Natural killer cell treated with Interleukin-12 subunit alpha and Interleukin-12 subunit beta and Interleukin-15 and Interleukin-18, amount 100 ng/mL, for 72 hours (primary cell): ENCODE results near the gene NFIA. TPM values are rescaled to one million over a fixed set of nuclear protein-coding genes. Genes with fewer than 3 reads are reported as not detected.

Source experiments
- ATAC-seq, 2 donors: fragments of 150-1000 bp; cut with Tn5 transposase in 1 of 2; sonication (Bioruptor Pico), chemical (Tn5 transposase) in 1 of 2; 2 replicates each; pipeline ENCODE4 v1.10.0; 2021
- DNase-seq: peaks from one replicate; pipeline ENCODE4 v3.0.0; 2022; ENCODE audit warnings: low spot score
- H3K27ac Mint-ChIP-seq, 2 donors: 1 replicate in 1 of 2; 2 replicates in 1 of 2; pipeline ENCODE4 v1.8.0; 2022; ENCODE audit warnings: mixed read lengths in 2 of 2, mild to moderate bottlenecking in 1 of 2, moderate library complexity in 1 of 2
- H3K27me3 Mint-ChIP-seq, 2 donors: 1 replicate in 1 of 2; 2 replicates in 1 of 2; pipeline ENCODE4 v1.8.0; 2022; ENCODE audit warnings: mixed read lengths in 2 of 2
- H3K36me3 Mint-ChIP-seq: one replicate; pipeline ENCODE4 v1.8.0; 2022; ENCODE audit warnings: mixed read lengths
- H3K4me1 Mint-ChIP-seq, 2 donors: 1 replicate in 1 of 2; 2 replicates in 1 of 2; pipeline ENCODE4 v1.8.0; 2022; ENCODE audit warnings: low read depth in 2 of 2, mixed read lengths in 2 of 2, mild to moderate bottlenecking in 1 of 2
- H3K4me3 Mint-ChIP-seq: one replicate; pipeline ENCODE4 v1.8.0; 2022; ENCODE audit warnings: mixed read lengths
- H3K9me3 Mint-ChIP-seq: 2 replicates; pipeline ENCODE4 v1.8.0; 2022; ENCODE audit warnings: mixed read lengths
- total RNA-seq, 2 donors: library from RNA; stranded (reverse); gene quantifications; one replicate each; pipeline ENCODE4 v1.2.3, GENCODE V29; 2022

The NFIA gene
- total RNA-seq, 2 donors from 2014 or later, result 0.14 to 7.3 TPM

DNA sequence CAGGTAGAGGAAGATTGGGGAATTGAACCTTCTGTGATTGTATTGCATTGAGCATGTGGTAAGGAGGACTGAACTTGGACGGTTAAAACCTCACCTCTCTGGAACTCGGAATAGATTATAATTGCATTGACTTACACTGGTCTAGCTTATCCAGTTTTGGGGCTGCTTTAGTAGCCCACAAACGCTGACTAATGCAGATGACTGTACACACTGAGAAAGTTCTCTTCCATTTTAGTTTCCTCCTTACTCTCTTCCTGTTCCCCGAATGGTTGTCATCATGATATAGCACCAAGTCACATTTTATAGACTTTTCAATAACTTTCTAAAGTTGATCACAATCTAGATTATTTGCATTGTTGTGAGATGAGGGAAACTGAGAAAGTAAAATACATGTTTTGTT is 78.2 kb downstream of the NFIA start:
- DNase-seq, result no peak
- H3K4me3 Mint-ChIP-seq, result peak overlapping the region; percentile 11
- no peaks in the 10 kb centered on the region for H3K9me3 Mint-ChIP-seq
- ATAC-seq, result peak in 1 of 2 donors; percentile 77
- H3K27ac Mint-ChIP-seq, result no peak overlapping the region
- H3K4me1 Mint-ChIP-seq, result peaks cover 16 to 33% of the 10 kb centered on the region in 2 donors
- H3K27me3 Mint-ChIP-seq, result peaks cover 21 to 23% of the 10 kb centered on the region in 2 donors
- no peaks in the 10 kb centered on the region for H3K36me3 Mint-ChIP-seq

GRCh38 chr1:61162520-61163258 is 80.3 kb downstream of the NFIA start:
- Mint-ChIP-seq H3K4me1 (peaks cover 11 to 21% of the 10 kb centered on the region in 2 donors), H3K4me3 (no peak overlapping the region), H3K27me3 (peaks cover 23% of the 10 kb centered on the region in 2 donors), H3K36me3 (no peaks in the 10 kb centered on the region), H3K9me3 (no peaks in the 10 kb centered on the region), H3K27ac (no peak overlapping the region)
- DNase-seq, result no peak
- ATAC-seq, result no peak

GRCh38 chr1:61163355-61163754 is 81.0 kb downstream of the NFIA start:
- Mint-ChIP-seq H3K27me3 (peaks cover 22 to 24% of the 10 kb centered on the region in 2 donors), H3K4me3 (no peak overlapping the region), H3K9me3 (no peaks in the 10 kb centered on the region), H3K36me3 (no peaks in the 10 kb centered on the region), H3K27ac (no peak overlapping the region), H3K4me1 (peaks cover 9 to 16% of the 10 kb centered on the region in 2 donors)
- DNase-seq (no peak), ATAC-seq (no peak)

DNA sequence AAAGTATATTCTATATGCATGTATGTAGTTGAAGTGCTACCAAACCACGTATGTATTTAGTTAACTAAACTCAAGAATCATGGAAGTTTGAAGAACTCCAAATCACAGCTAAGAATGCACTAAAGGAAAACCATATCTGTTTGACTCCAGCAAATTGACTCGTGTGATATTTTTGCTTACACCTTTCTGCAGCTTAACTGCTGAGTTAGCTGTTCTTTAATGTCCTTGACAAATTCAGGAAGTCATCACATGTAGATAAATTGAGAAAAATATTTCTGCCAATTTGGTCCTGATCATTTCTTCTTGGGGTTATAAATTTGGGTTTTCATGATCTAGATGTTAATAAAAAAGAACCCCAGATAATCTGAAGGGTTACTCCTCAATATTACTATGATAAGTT is 83.0 kb downstream of the NFIA start:
- Mint-ChIP-seq H3K4me3 (no peak overlapping the region), H3K27me3 (peaks cover 20 to 22% of the 10 kb centered on the region in 2 donors), H3K9me3 (no peaks in the 10 kb centered on the region), H3K27ac (no peak overlapping the region), H3K36me3 (no peaks in the 10 kb centered on the region), H3K4me1 (peaks cover 3 to 5% of the 10 kb centered on the region in 2 donors)
- no peak for ATAC-seq
- DNase-seq, result no peak

- no peak for DNase-seq
- Mint-ChIP-seq H3K27ac (no peak overlapping the region), H3K36me3 (no peaks in the 10 kb centered on the region), H3K4me1 (no peaks in the 10 kb centered on the region), H3K27me3 (peaks cover 18 to 23% of the 10 kb centered on the region in 2 donors), H3K9me3 (no peaks in the 10 kb centered on the region), H3K4me3 (no peak overlapping the region)
- no peak for ATAC-seq
These were observed 84.9 kb downstream of the NFIA start for GRCh38 chr1:61167309-61167708.

DNA sequence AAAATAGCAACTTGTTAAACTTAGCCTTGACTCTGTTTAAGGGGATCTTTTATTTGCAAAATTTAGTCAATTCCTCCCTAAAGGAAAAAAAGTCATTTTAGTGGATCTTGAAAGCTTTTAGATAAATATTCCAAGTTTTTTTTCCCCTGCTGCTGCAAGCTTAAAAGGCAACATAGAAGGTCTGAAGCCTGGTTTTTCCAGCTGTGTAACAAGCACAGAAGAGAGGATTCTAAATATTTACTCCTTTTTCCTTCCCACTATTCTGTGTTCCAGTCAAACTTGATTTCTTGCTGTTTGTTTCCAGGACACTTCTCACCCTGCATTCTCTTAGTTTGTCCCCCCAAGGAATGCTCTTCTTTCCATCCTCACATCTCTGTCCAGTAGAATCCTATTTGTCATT is 86.7 kb downstream of the NFIA start:
- no peaks in the 10 kb centered on the region for H3K9me3 Mint-ChIP-seq
- no peak for DNase-seq
- H3K36me3 Mint-ChIP-seq, result no peaks in the 10 kb centered on the region
- H3K27me3 Mint-ChIP-seq, result peaks cover 25 to 26% of the 10 kb centered on the region in 2 donors
- no peak overlapping the region for H3K27ac Mint-ChIP-seq
- no peaks in the 10 kb centered on the region for H3K4me1 Mint-ChIP-seq
- H3K4me3 Mint-ChIP-seq, result no peak overlapping the region
- no peak for ATAC-seq

- ATAC-seq (no peak), DNase-seq (no peak)
- H3K27me3 Mint-ChIP-seq, result peaks cover 25 to 31% of the 10 kb centered on the region in 2 donors
- H3K4me3 Mint-ChIP-seq, result no peak overlapping the region
- H3K27ac Mint-ChIP-seq, result no peak overlapping the region
- no peaks in the 10 kb centered on the region for H3K4me1 Mint-ChIP-seq
- no peaks in the 10 kb centered on the region for H3K9me3 Mint-ChIP-seq
- no peaks in the 10 kb centered on the region for H3K36me3 Mint-ChIP-seq
These were observed 87.3 kb downstream of the NFIA start for GRCh38 chr1:61169634-61170033.

- DNase-seq (no peak), ATAC-seq (no peak)
- Mint-ChIP-seq H3K4me1 (peaks cover under 1 to 2% of the 10 kb centered on the region in 2 donors), H3K27me3 (peaks cover 28 to 30% of the 10 kb centered on the region in 2 donors), H3K27ac (no peak overlapping the region), H3K36me3 (no peaks in the 10 kb centered on the region), H3K4me3 (no peak overlapping the region), H3K9me3 (no peaks in the 10 kb centered on the region)
These were observed 88.2 kb downstream of the NFIA start for GRCh38 chr1:61170328-61171238.

GRCh38 chr1:61171346-61171745 is 89.0 kb downstream of the NFIA start:
- ATAC-seq (no peak), DNase-seq (no peak)
- Mint-ChIP-seq H3K4me1 (peaks cover 3 to 6% of the 10 kb centered on the region in 2 donors), H3K4me3 (no peak overlapping the region), H3K27me3 (peaks cover 32 to 34% of the 10 kb centered on the region in 2 donors), H3K9me3 (no peaks in the 10 kb centered on the region), H3K36me3 (no peaks in the 10 kb centered on the region), H3K27ac (no peak overlapping the region)

DNA sequence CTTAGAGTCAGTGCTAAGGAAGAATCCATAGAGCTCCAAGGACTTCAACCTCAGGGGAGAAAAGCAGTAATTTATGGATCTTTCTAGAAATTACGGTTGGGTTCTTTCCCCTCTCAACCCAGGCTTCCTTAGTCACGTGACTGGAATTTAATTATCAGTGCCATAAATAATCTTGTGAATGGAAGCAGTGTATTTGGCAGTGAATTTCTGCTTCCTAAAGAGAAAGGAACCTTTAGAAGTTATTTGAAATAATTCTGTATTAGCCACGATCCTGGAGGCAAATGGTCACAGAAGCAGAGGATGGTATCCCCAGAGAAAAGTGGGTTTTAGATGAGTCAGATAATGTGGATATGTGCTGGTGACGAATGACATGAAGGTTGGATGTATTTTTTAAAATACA is 89.6 kb downstream of the NFIA start:
- Mint-ChIP-seq H3K27me3 (peaks cover 32 to 34% of the 10 kb centered on the region in 2 donors), H3K9me3 (no peaks in the 10 kb centered on the region), H3K4me3 (no peak overlapping the region), H3K4me1 (peaks cover 3 to 6% of the 10 kb centered on the region in 2 donors), H3K27ac (no peak overlapping the region), H3K36me3 (no peaks in the 10 kb centered on the region)
- ATAC-seq, result no peak
- no peak for DNase-seq

DNA sequence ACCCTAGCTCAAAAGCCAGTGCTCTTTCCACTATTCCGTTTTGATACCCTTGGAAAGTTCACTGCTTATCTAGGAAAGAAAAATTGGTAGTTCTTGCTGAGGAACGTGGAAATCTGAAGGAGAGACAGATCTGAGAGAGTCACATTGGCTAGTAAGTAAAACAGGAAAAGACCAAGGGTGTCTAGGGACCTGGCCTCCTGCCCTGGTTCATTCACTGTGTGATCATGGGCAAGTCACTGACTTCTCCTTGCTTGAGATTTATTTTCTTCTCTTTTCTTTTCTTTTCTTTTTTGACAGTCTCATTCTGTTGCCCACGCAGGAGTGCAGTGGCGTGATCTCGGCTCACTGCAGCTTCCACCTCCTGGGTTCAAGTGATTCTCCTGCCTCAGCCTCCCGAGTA is 90.8 kb downstream of the NFIA start:
- Mint-ChIP-seq H3K4me3 (no peak overlapping the region), H3K36me3 (no peaks in the 10 kb centered on the region), H3K27ac (no peak overlapping the region), H3K4me1 (peaks cover 3 to 6% of the 10 kb centered on the region in 2 donors), H3K9me3 (no peaks in the 10 kb centered on the region), H3K27me3 (peaks cover 36 to 45% of the 10 kb centered on the region in 2 donors)
- DNase-seq, result no peak
- ATAC-seq, result no peak

DNA sequence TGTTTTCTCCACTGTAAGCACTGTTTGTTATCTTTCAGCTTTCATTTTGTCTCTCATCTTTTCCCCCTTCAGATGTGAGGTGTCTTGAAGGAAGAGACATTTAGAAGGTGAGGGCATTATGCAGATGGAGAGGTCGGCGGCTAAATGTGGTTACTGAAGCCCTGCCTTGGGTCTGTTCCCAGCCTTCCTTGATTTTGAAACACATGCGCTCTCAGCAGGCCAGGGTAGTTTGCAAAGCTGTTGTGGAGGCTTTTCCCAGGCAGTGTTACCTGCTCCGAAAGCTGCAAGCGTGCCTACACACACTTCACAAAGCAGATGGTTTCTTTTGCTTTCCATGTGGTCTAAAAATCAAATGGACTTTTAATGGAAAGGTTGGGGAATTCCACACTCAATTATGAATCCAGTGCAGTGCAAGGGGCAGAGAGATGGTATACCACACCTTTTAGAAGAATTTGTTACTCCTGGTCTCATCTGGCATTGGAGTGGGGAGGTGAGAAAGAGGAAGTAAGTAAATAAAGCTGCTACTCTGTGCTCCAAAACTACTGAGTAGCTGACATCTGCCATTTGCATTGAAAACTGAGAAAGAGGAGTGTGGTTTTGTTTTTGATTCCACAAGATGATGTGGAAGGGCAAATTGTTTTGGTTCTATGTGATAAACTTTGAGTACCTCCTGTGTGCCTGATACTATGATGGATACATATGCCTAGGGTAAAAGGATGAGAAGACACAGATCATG is 91.9 kb downstream of the NFIA start:
- ATAC-seq, result no peak
- H3K27me3 Mint-ChIP-seq, result peaks cover 40 to 47% of the 10 kb centered on the region in 2 donors
- no peak overlapping the region for H3K27ac Mint-ChIP-seq
- peaks cover 3 to 6% of the 10 kb centered on the region in 2 donors for H3K4me1 Mint-ChIP-seq
- no peaks in the 10 kb centered on the region for H3K36me3 Mint-ChIP-seq
- H3K9me3 Mint-ChIP-seq, result no peaks in the 10 kb centered on the region
- H3K4me3 Mint-ChIP-seq, result no peak overlapping the region
- no peak for DNase-seq

DNA sequence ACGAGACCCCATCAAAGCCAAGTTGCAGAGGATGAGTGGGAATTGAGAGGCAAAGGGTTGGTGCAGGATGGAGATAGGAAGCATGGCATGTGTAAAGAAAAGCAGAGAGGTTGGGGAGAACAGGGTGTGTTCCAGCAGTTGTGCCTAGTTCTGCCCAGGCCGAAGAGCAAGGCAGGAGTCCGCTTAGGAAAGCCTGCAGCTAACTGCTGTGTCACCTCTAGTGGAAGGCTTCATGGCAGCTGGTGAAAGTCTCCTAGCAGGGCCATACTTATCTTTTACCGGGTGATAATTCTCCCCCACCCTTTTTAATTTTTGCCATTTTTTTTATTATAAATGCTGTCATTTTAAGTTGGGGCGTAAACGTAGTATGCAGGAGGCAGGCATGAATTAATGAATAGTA is 93.6 kb downstream of the NFIA start:
- Mint-ChIP-seq H3K4me1 (peaks cover 3 to 6% of the 10 kb centered on the region in 2 donors), H3K4me3 (no peak overlapping the region), H3K9me3 (no peaks in the 10 kb centered on the region), H3K27me3 (peaks cover 37 to 40% of the 10 kb centered on the region in 2 donors), H3K36me3 (no peaks in the 10 kb centered on the region), H3K27ac (no peak overlapping the region)
- no peak for ATAC-seq
- no peak for DNase-seq
